IPS DF 19.7 (cell line): ENCODE results near the gene GIT2.
"Not testable (repeated sequence)": the region's sequence is repeated elsewhere in the genome, so short reads cannot be mapped to it uniquely, and the experiment has no call there.

Source experiments
- DNase-seq: peaks from one replicate; pipeline ENCODE4 v3.0.0-alpha.2; 2013; ENCODE audit warnings: low read depth, low spot score

GIT2 gene, protein sequence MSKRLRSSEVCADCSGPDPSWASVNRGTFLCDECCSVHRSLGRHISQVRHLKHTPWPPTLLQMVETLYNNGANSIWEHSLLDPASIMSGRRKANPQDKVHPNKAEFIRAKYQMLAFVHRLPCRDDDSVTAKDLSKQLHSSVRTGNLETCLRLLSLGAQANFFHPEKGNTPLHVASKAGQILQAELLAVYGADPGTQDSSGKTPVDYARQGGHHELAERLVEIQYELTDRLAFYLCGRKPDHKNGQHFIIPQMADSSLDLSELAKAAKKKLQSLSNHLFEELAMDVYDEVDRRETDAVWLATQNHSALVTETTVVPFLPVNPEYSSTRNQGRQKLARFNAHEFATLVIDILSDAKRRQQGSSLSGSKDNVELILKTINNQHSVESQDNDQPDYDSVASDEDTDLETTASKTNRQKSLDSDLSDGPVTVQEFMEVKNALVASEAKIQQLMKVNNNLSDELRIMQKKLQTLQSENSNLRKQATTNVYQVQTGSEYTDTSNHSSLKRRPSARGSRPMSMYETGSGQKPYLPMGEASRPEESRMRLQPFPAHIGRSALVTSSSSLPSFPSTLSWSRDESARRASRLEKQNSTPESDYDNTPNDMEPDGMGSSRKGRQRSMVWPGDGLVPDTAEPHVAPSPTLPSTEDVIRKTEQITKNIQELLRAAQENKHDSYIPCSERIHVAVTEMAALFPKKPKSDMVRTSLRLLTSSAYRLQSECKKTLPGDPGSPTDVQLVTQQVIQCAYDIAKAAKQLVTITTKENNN

DNA sequence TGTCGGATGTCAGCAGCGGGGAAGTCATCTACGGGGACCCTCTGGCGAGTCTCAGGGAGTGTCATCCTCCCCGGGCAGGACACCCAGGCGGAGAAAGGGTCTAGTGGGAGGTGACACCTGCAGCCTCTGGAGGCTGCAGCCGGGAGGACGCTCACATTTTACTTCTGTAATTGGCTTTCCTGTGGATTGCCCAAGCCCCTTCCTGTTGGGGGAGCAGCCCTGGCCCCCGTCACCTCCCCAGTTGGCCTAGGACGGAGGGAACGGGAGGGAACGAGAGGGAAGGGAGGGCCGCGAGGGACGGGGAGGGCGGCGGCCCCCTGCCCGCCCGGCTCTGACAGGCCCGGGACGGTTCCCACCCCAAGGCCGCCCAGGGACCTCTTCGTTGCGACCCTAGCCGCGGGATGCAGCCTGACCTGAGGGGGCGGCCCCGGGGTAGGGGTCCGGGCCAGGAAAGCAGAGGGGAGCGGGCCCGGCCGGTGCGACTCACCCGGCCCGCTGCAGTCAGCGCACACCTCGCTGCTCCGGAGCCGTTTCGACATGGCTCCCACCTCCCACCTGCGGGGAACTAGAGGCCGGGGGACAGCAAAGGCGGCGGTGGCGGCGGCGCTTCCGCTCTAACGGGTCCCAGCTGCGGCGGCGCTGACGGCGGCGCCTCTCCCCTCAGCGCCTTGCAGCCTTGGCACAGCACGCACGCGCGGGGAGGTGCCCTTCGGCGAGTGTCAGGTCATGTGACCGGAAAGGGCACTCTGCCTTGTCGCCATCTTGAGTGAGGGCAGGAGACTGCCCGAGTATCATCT lies at the start of gene GIT2:
Gene GIT2, minus strand, starts transcription at position 683 of the 797 bp plus-strand sequence. Its CDS starts 144 bp downstream, at position 539.
- peak; percentile 74 for DNase-seq

DNA sequence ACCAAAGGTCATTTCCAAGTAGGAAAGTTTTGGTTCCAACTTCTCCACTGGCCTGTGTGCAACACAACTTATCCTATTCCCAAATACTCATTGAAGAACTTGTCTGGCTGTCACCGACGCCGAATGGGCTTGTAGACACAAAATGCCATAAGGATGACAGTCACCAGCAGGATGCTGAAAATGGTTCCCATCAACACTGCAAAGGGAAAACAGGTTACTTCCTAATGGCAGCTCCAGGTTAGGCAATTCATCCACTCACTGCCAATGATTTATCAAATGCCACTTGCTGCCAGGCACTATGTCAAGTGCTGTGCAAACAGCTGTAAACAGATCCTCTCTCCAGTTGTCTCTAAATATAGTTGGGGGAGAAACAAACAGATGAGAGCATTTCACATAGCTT lies 46.1 kb upstream of the GIT2 start:
- DNase-seq = no peak

DNA sequence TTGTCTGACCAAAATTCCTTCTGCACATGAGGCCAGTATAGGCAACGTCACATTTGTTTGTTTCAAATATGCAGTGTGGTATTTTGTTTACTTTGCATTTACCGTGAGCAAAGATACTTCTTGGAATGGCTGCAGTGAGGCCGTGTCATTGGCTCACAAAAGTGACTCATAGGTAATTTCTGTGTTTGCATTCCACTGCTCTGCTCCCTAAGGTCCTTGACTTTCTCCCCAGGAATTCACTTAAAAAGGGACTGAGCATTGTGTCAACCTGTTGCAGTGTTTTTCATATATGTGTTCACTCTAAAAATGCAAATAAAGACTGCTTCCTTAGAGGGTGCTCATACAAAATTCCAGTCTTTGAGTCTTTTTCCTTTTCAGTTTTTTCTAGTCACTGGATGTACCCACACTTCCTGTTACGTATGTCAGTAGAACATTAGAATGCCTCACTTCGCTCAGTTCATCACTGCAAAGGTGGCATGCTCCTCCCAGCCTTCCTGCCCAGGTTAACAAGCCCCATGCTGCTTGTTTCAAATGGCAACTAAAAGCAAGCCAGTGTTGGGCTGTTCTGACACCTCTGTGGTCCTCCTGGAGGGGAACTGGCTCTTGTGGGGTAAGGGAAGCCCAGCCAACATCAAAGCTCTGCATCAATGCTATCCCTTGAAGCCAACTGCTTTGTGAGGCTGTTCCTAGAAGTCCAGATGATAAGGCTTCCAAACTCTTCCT lies 43.1 kb upstream of the GIT2 start:
- no peak for DNase-seq

DNA sequence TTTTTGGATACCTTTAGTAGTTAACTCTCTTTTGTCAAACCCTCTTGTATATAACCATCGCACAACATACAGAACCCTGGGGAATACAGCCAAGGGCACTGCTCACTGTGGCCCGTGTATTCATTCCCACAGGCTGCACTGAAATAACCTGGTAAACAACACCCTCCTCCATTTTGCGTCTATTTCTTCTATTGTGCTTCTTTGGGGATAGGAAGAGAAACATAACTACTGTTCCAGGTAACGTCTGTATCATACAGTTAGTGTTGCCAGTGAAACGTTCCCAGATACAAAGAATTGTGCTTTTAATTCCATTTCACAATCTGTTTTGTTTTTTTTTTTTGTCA lies 42.5 kb upstream of the GIT2 start:
- no peak for DNase-seq

DNA sequence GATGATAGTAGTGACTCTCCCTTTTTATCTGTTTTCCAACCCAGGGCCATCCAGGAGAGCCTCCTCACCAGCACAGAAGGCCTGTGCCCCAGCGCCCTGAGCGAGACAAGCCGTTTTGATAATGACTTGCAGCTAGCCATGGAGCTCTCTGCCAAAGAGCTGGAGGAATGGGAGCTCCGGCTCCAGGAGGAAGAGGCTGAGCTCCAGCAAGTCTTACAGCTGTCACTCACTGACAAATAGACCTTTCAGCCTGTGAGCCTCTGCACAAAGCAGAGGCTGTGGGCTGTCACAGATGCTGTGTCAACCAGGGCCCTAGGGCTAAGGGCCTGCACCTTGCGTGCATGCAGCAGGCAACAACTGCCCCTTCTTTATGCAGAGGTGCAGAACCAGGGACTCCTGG lies 41.1 kb upstream of the GIT2 start:
- DNase-seq = no peak

DNA sequence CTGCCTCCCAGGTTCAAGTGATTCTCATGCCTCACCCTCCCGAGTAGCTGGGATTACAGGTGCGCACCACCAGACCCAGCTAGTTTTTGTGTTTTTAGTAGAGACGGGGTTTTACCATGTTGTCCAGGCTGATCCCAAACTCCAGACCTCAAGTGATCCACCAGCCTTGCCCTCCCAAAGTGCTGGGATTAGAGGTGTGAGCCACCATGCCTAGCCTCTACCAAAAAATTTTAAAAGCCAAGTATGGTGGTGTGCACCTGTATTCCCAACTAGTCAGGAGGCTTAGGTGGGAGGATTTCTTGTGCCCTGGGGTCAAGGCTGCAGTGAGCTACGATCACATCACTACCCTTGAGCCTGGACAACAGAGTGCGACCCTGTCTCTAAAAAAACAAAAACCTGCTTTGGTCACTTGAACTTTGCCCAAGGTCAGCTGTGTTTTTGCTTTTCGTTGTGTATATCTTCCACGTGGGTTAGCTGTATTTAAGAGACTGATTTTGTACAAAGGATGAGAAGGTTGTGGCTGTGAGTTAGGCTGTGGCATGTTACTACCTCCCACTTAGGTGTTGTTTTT lies 39.5 kb upstream of the GIT2 start:
- no peak for DNase-seq

DNA sequence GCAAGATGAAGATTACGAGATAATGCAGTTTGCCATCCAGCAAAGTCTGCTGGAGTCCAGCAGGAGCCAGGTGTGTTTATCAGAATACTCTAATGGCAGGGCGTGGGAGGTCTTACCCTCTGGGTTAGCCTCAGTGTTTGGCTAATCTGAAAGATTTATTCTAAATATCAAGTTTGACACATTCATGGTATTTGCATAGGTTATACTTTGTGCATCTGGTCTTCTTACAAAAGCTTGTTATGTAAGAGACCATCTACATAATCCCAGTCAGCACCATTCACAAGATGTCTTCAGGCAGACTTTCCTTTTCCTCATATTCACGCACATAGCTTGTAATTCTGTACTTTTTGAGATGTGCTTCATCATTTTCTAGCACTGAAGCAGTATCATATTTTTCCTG lies 37.7 kb upstream of the GIT2 start:
- DNase-seq = no peak

DNA sequence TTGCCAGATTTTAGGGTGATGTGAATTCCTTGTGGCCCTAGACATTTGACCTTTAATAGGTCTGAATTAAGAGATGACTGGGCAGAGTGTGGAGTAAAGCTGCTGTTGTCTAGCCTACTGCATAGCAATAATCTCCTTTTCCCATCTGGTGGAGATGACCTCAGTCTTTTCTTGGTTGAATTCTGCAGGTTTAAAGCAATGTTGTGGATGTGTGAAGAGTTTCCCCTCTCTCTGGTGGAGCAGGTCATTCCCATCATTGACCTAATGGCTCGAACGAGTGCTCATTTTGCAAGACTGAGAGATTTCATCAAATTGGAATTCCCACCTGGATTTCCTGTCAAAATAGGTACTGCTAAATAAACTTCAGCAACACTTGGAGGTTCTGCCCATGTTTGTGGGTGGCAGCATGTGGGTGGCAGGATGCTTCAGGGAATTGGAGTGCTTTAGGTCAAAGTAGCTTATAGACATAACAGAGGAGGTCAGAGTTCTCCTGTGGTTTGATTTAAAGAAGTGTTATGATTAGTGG lies 33.2 kb upstream of the GIT2 start:
- no peak for DNase-seq

DNA sequence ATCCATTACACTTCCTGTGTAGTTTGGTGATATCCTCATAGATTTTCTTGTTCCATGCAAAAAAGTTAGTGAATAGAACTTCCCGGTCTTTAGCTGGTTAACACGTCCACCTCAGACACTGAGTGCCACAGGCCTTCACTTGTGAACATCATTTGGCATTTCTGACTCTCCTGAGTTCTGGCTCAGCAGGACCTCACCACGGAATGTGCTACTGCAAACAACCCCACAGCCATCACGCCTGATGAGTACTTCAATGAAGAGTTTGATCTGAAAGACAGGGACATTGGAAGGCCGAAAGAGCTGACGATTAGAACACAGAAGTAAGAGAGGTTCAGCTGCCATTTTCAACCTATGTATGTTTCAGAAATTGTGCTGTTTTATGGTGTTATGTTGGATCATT lies 32.2 kb upstream of the GIT2 start:
- DNase-seq = no peak

DNA sequence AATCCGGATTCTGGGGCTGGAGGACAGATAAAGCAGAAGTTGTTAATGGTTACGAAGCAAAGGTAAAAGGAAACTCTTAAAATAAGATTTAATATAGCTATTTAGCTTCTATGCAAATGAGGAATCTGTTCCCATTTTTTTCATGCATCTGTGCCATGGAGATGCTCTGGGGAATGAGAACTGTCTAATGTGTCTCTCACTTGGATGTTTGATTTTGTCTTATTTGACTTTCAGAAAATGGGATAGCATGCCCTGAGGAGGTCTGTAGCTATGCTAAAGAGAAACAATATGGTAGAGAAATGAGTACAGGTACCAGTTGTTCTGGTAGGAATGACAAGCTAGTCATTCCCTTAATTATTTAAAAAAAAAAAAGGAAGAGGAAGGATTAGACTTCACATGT lies 27.9 kb upstream of the GIT2 start:
- DNase-seq = no peak

DNA sequence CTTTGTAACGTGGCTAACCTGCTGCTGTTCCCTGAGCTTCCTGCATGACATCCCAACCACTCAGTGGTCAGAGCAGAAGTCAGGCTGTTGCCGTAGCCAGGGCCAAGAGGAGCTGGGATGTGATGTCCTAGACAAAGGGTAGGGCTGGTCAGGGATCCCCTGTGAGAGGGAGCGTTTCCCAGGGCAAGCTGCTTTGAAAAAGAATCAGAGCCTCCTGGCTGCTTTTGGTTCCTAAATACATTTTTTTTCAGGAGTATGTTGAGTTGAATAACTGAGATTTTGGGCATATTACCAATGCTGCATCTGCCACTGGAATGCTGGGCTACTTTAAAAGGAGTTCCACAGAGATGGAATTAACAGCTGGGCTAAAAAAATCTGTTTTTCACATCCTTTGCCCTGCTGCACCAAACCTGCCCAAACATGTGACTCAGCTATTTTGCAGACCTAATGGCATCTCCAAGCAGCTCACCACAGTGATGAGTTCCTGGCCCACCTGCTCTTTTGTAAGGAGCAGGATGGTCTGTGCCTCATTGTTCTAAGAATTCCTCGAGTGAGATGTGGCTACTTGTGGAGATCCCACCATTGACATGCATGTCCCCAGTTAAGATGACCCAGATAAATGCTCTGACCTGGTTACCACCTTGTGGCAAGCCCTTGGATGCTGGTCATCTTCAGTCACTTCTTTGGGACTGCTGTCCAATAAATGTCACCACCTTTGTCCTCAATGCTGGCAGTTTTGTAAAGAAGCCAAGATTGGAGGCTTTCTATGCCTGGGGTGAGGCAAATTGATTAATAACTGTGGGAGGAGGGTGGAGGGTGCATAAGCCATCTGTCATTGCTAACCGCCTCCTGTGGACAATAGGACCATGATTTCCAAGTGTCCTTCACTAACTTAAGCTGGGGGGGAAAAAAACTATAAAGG lies 27.2 kb upstream of the GIT2 start:
- no peak for DNase-seq

DNA sequence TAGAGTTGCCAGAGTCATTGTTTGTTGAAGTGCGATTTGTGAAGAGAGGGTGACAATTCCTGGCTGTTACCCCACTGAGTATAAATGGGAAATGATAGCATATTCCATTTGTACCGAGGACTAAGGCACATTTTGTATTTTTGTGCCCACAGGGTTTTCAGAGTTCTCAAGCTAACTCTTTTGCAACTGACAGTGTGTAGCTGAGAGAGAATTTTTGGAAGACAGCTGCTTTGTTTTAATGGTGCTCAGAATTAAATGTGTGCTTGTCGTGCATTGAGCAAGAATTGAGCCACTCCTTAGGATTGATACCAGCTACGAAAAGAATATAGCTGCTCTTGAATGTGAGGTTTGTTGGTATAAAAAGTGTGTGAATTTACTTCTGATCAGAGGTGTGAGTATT lies 24.8 kb upstream of the GIT2 start:
- DNase-seq = no peak

DNA sequence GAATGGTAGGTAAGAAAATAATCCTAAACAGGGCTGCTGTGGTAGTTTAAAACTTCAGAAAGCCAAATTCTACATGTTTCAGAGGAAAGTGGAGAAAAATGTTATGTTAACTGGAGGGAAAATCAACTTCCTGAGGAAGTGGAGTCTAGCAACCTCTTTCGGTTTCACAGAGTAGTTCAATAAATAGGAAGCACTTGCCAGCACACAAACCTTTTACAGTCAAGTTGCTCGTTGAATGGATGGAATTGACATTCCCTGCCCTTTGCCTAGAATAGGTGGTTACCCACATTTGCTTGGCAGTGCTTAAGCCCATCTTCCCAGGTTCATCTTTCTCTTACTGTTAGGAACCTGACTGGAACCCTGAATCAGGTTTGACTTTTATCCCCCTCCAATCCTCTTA lies 19.0 kb upstream of the GIT2 start:
- DNase-seq = no peak

DNA sequence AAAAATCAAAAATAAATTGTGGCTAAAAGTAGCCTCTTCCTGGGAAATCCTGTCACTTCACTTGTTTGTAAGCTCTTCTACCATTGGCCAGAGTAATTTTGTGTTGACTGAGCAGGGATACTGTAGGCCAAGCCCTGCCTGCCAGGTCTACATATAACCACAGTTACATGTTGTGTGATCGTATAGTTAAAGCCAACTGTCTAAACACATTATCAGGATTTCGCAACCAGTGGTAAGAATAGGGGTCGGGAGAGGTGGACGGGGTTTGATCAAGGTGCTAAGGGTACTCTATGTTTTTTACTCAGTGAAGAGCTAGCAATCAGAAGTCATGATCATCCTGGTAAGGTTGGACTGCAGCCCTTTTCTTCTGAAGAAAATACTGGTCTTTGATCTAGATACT lies 16.5 kb upstream of the GIT2 start:
- DNase-seq = no peak

DNA sequence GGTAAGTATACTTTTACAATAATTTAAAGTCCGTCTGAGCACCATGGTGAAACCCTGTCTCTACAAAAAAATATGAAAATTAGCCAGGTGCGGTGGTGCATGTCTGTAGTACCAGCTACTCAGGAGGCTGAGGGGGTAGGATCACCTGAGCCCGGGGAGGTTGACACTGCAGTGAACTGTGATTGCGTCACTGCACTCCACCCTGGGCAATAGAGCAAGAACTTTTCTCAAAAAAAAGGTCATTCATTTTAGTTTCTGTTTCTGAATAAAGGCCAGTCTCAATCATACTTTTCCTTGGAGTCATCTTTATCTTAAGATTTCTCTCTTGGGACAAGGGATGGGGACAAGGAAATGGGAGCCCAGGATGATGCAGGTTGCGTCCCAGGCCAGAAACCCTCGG lies 16.0 kb upstream of the GIT2 start:
- DNase-seq = no peak

DNA sequence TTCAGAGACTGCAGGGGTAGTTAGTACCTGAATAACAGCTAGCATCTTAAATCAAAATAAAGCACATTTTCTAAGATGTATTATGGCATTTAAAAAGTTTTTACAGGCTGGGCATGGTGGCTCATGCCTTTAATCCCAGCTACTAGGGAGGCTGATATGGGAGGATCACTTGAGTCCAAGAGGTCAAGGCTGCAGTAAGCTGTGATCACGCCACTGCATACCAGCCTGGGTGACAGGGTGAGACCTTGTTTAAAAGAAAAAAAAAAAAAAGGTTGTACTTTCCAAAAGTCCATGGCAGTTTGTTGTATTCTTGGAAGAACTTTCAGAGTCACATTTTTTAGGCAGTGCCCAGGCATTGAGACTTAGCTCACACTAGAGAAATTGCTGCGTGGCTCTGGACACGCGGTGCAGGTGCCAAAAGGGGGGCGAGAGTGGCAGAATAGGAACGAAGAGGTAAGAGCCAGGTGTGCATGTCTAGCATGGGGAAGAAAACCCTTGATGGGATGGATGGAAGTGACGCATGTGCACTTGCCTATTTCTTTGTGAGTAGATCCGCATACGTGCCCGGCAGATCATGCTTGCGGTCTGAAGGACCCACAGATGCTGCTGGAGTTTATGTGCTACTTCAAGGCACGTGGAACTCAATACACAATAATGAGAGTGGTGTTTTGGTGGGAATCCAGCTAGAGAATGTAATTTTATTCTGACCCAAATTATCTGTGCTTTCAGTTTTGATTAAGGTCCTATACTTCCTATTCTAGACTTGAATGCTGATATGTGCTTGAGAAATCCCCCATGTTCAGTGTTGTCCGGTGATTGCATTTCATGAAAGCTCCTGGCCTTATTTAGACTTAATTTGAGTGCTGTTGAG lies 14.9 kb upstream of the GIT2 start:
- DNase-seq = no peak

DNA sequence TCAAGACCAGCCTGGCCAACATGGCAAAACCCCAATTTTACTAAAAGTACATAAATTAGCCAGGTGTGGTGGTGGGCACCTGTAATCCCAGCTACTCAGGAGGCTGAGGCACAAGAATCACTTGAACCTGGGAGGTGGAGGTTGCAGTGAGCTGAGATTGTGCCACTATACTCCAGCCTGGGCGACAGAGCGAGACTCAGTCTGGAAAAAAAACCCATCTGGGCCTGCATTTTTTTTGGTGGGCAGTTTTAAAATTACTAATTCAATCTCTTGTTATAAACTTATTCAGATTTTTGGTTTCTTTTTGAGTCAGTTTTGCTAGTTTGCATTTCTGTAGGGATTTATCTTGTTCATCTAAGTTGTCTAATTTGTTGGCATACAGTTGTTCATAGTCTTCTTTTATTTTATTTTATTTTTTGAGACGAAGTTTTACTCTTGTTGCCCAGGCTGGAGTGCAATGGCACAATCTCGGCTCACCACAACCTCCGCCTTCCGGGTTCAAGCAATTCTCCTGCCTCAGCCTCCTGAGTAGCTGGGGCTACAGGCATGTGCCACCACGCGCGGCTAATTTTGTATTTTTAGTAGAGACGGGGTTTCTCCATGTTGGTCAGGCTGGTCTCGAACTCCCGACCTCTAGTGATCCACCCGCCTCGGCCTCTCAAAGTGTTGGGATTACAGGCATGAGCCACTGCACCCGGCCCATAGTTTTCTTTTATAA lies 12.7 kb upstream of the GIT2 start:
- DNase-seq = not testable (repeated sequence)

DNA sequence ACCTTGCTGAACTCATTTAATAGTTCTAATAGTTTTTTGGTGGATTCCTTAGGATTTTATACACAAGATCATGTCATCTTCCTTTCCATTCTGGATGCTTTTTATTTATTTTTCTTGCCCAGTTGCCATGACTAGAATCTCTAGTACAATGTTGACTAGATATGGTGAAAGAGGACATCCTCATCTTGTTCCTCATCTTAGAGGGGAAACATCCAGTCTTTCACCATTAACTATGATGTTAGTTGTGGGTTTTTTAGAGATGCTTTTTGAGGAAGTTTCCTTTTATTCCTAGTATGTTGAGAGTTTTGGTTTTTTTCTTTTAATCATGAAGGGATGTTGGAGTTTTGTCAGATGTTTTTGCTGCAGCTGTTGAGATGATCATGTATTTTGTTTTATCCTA lies 11.7 kb upstream of the GIT2 start:
- DNase-seq = no peak
